ENCODE results near the gene HRH3. TPM values are rescaled to one million over a fixed set of nuclear protein-coding genes. Genes with fewer than 3 reads are reported as not detected.

HRH3 gene
- total RNA-seq, 1 experiment from 2014 or later = 1.8 TPM

- H3K9ac ChIP-seq (ENCODE audit: extremely low read depth, insufficient read length, low read length) = no peak overlapping the region
- no peak overlapping the region for H4K8ac ChIP-seq (replicated peaks; ENCODE audit: insufficient read length, low read depth, low read length)
- H3K14ac ChIP-seq (ENCODE audit: insufficient read depth, low read length) = no peak overlapping the region
- no peaks in the 10 kb centered on the region for H3K4me1 Mint-ChIP-seq
- no peaks in the 10 kb centered on the region for H3K4me1 ChIP-seq (ENCODE audit: insufficient read depth, low read length)
- TF ChIP-seq CTCF (conservative IDR thresholded peaks at IDR 0.05) = no peak
- no peaks in the 10 kb centered on the region for H4K20me1 ChIP-seq (ENCODE audit: control insufficient read depth, insufficient read depth, insufficient read length)
- H2AFZ ChIP-seq (ENCODE audit: low read length) = no peak overlapping the region
- no peak overlapping the region for H2BK15ac ChIP-seq (ENCODE audit: low read depth, low read length)
- no peak overlapping the region for H3K23ac ChIP-seq (ENCODE audit: insufficient read length, low read depth, low read length)
- H3K9me3 Mint-ChIP-seq = no peaks in the 10 kb centered on the region
- H2BK5ac ChIP-seq (ENCODE audit: insufficient read length, low read length) = no peak overlapping the region
- no peak overlapping the region for H2AK5ac ChIP-seq (ENCODE audit: insufficient read length, low read length)
- no peaks in the 10 kb centered on the region for H3K27me3 ChIP-seq (ENCODE audit: insufficient read depth, low read length)
- H4K91ac ChIP-seq (ENCODE audit: insufficient read length, low read depth, low read length) = no peak overlapping the region
- peaks cover 9 to 36% (median 22%) of the 10 kb centered on the region in 3 experiments for H3K36me3 Mint-ChIP-seq (ENCODE audit: insufficient read depth in 1 of 3, low read depth in 3 of 3)
- no peak overlapping the region for H3K4ac ChIP-seq (ENCODE audit: low read depth, low read length)
- H3K27ac Mint-ChIP-seq = peak overlapping the region in 1 of 3 experiments; percentile 79; a peak in 2 of 7 replicates
- no peak overlapping the region for H2BK120ac ChIP-seq (ENCODE audit: low read depth, low read length, poor library complexity, severe bottlenecking)
- no peaks in the 10 kb centered on the region for H3K9me3 ChIP-seq (ENCODE audit: control insufficient read depth, low read depth, low read length)
- no peak for DNase-seq
- no peak overlapping the region for H3T11ph ChIP-seq (ENCODE audit: low read length)
- H3K18ac ChIP-seq (ENCODE audit: insufficient read length, low read depth, low read length) = no peak overlapping the region
- no peak overlapping the region for H3K56ac ChIP-seq (ENCODE audit: insufficient read length, low read depth, low read length)
- no CpG with 5 or more reads among the region's 26 CpGs for WGBS (ENCODE audit: extremely low coverage, insufficient read length, low lambda C conversion rate)
- no peak overlapping the region for H3K4me3 Mint-ChIP-seq
- no peaks in the 10 kb centered on the region for H3K79me2 ChIP-seq (ENCODE audit: insufficient read depth, low read length)
- no peak overlapping the region for H4K5ac ChIP-seq (ENCODE audit: insufficient read length, low read depth, low read length)
- H2BK20ac ChIP-seq (ENCODE audit: low read depth, low read length, poor library complexity, severe bottlenecking) = no peak overlapping the region
- H3K4me2 ChIP-seq (ENCODE audit: insufficient read depth, insufficient read length, low read length) = no peak overlapping the region
- no peak overlapping the region for H2BK12ac ChIP-seq (ENCODE audit: insufficient read length, low read depth, low read length)
- no peaks in the 10 kb centered on the region; the same call in 1 of the 2 replicates for H3K27me3 Mint-ChIP-seq (ENCODE audit: low read depth)
- no peaks in the 10 kb centered on the region for H3K79me1 ChIP-seq (ENCODE audit: insufficient read depth, low read depth, low read length, poor library complexity, severe bottlenecking)
- H3K23me2 ChIP-seq (ENCODE audit: insufficient read length, low read depth, low read length, poor library complexity, severe bottlenecking) = no peaks in the 10 kb centered on the region
- no peak overlapping the region for H3K27ac ChIP-seq (ENCODE audit: insufficient read length, low read depth, low read length)
These were observed 45.0 kb downstream of the HRH3 start for GRCh38 chr20:62174870-62175624.
